DMS 273 (cell line): ENCODE data around the gene CRAT.

Experiments
- DNase-seq: peaks from one replicate; lab custom pipeline; 2025; ENCODE audit not compliant: unreplicated experiment; lab: John Stamatoyannopoulos, UW

The CRAT gene

DNA sequence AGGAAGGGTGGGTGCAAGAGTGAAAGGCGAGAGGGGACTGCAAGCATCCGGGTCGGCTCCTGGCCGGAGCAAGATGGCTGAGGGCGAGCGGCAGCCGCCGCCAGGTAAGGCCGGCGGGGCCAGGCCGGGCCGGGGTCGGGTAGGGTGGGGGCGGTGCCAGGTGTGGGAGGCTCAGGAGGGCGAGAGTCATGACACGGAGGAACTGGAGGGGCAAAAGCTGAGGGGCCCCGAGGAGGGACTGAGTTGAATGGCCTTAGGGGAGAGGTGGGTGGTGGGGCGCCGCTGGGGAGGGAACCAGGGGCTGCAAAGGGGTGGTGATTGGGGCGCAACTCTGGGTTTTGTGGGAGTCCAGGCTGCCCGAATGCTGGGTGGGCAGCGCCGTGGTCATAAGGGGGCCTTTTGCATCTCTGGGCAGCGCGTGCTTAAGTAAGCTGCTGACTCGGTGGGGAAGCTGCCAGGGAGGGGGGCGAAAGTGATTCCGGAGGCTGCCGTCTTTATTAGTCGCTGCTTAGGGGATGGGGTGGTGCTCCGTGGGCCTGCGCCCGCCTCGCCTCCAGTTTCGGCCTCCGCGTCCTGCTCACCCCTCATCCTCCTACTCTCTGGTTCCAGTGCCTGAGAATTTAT, 1.0 kb upstream of the CRAT start:
- peak; percentile 70 for DNase-seq

DNA sequence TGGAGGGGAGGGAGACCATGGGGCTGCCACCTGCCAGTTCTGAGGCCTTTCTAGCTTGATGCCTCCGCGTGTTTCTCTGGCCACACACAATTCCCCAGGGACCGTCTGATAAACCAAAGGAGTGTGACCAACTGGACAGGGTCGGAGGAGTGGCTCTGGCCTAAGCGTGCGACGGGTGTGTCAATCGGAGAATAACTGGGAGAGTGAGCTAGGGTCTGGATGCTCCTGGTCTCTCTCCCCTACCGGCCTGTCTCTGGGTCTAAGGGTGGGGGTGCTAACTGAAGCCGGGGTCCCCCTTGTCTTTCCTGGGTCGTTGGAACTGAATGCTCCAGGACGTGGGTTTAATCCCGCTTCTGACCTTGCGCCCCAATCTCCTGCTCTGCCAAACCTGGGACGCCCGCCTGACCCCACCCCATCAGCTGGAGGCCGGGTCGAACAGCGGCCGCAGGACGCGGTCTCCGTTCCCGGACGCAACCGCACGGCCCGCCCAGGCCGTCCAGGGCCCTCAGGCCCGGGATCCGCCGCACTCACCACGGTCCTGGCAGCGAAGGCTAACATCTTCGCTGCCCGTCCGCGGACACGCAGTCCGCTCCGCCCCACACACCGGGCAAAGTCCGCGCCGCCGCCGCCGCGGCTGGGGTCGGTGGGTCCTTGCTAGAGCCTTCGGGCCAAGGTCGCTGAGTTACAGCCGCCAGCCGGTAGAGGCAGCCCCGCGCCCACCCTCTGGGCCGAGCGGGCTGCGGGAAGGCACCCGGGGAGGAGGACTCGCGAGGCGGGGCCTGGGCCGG, 447 bp downstream of the CRAT start:
- peak; percentile 55 for DNase-seq

DNA sequence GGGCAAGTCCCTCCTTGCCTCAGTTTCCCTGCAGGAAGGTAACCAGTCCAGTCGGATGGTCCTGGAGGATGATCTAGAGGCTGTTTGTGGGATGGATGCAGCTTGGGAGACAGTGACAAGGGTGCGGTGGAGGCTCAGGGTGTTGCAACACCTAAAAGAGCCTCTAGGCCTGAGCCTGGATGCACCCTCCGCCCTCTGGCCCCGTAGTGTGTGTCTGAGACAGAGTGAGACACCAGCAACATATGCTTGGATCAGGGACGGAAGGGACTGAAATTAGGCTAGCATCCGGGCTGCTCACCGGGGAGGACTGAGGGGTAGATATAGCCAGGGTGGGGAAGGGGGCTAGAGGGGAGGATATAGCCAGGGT, 1.1 kb downstream of the CRAT start:
- DNase-seq, result peak; percentile 61

DNA sequence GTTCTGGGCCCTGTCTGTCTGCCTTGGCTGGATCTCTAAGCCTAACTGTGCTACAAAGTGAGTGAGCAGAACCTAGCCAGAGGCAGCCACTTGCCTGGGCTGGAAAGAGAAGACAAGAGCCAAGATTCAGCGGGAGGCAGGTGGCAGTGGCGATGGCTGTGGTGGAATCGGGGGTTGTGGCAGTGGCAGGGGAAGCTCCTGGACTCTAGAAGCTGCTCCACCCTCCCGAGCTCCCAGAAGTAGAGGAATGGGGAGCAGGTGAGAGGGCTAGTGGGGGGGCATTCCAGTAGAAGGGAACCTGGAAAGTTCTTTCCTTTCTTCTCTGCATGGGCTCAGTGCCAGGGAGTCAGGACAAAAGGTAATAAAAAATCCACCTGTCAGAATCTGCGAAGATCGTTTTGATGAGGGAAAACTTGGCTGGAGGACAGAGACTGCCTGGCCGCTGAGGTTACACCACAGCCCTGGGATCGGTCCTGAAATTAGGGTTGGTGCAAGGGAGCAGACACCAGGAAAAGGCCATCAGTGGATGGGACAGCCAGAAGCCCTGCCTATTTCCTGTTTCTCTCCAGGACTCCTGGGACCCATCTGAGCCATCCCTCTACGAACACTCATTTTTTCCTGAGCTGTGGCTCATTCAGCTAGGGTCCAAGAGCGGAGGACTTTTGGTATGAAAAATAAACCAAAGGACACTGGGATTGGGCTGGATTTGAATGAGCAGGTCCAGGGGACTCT, 1.6 kb downstream of the CRAT start:
- peak; percentile 49 for DNase-seq

DNA sequence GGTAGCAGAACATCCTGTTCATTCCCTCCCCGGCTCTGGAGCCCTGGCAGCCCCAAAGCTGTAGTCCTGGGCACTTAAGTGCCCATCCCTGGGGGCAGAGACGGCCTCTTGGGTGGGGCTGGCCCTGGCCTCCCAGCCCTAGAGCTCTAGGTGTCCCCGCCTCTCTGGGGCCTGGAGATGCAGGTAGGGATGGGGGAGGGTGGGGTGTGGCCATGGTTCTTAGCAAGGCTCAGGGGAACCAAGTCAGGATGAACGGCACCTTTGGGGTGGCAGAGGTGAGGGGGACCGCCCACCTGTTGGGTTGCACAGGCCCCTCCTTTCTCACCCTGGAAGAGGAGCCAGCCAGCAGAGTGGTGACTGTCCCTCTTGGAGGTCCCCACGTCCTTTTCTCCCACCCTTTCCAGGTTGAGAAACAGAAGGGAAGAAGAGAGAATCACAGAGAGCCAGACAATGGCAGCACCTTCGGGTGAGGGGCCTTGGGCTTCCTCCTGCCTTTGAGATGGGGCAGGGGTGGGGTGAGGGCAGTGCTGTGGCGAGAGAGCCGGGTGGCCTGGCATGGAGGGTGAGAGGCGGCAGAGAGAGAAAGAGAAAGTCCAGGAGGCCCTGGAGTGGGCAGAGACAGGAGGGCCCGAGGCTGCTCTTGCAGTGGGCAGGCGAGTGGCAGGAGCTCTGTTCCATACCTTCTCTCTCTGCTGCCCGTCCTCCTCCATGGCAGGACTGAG, 2.3 kb downstream of the CRAT start:
- no peak for DNase-seq

DNA sequence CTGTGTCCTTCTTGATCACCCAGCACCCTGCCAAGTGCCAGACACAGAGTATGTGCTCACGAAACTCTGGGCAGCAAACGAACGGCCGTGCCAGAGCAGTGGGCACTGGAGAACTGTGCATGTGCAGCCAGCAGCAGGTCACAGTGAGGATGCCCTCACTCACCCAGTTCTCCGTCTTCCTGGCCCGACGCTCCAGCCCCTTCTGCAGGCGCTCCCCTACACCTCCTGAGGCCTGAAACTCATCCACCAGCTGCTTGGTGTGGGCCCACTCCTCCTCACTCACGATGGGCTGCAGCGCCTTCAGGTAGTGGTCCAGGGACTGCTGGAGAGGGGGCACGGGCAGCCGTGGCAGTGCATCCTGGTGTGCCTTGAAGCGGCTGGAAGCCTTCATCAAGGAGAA, 2.9 kb downstream of the CRAT start:
- DNase-seq, result no peak

DNA sequence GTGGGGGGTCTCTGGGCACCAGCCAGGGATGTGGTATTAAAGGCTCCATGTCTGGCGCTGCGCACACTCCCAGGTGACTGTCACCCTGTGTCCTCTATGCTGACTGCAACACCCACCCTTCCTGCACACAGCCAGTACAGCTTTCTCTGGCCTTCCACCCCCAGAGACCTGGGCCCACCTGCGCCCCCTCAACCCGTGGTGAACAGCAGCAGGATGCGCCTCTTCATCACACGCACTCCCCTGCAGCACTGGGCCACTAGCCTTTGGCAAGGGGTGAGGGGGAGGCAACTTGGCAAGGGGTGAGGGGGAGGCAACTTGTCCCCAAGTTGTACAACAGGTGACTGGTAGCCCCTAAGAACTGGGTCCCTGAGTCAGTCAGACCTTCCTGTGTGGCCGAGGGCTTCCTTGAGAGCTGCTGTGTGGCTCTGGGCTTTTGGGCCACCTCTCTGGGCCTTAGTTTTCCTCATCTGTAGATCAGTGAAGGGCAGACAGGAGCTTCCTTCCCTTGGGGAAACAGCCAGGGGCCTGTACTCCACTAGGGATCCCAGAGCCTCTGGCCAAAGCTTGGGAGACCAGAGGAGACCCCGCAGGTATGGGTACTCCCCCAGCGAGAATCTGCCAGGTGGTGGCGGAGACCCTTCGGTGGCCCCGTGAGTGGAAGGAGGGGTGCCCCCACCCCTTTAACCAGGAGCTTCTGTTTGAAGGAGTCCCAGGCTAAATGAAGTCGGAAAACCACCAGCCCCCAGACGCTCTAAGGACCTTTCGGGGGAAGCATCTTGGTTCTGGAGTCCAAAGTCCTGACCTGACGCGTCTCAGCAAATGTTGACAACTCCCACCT, 4.5 kb downstream of the CRAT start:
- no peak for DNase-seq

DNA sequence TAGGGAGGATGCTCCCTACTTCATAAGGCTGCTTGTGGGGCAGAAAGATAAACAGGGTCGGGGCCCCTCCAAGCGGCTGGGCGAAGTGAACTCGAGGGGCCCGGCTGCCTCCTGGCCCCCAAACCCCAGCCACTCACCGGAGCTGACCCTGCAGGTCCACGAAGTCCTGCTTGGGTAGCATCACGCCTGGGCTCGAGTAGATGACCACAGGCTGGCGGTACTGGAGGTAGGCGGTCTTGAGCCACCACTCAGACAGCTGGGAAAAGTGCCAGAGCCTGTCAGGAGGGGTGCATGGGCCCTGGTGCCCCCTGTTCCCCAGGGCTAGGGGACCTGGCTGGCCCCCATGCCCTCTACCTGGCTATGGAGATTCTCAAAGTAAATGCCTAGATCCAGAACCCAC, 6.5 kb downstream of the CRAT start:
- DNase-seq, result no peak

DNA sequence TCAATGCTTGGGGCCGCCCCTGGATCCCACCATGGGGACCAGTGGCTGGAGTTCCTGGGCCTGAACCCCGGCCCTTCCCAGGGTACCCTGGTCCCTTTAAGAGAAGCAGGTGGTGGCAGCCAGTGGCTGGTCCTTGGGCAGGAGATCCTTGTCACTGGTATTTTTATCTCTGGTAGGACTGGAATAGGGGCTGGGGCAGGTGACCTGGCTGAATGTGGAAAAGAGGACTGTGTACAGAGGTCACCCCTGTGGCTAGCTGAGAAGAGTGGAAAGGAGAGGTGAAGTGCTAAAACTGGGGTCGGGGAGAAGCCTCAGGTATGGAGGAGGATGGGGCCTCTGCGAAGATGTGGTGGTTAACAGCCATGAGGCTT, 7.0 kb downstream of the CRAT start:
- no peak for DNase-seq

DNA sequence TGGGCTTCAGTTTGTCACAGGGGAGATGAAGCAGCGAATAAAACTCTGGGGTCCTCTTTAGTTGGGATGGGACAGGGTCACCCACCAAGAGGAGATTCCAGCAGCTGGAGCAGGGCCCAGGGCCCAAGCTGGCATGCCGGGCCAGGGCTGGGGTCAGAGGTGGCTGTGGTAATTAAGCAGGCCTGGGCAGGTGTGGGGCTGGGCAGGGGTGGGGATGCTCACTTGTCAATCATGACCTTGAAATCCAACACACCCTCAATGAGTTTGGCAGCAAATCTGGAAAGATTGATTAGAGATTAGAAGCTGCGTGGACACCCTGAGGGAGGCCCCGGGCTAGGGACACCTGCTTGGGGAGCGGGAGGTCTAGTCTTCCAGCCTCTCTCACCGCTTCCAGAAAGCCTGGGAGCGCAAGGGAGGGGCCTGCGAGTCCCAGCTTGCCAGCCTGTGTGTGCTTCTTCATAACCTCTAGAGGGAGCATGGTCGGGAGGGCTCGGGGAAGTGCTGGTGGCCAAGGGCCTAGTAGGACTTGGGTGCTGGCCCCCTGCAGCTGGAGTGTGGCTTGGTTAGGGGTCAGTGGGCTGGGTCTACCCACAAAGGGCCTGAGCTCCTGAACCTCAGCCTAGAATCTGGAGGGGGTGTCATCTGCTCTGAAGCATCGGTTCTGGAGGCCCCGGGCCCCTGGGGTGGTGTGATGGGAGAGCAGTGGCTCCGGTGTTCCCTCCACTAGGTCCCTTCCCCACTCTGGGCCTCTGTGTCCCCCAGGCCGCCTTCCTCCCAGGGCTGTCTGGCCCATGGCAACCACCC, 7.6 kb downstream of the CRAT start:
- peak; percentile 86 for DNase-seq

DNA sequence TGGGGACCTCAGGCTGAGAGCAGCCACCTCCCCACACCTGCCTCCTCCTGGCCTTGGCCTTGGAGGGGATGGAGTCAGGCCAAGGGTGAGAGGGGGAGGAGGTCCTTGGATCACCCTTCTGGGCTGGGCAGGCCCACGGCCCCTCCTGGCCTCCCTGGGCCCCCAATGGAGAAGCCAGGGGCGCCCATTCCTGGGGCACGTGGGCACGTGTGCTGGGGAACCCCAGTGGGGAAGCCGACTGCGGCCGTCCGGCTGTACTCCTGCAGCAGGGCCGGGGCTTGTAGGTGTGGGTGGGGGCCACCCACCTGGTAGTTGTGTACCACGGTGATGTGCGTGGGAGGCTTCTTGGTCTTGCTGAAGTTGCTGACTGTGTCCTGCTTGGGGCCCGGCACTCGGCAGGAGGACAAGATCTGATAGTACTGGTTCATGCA, 8.5 kb downstream of the CRAT start:
- DNase-seq, result no peak

DNA sequence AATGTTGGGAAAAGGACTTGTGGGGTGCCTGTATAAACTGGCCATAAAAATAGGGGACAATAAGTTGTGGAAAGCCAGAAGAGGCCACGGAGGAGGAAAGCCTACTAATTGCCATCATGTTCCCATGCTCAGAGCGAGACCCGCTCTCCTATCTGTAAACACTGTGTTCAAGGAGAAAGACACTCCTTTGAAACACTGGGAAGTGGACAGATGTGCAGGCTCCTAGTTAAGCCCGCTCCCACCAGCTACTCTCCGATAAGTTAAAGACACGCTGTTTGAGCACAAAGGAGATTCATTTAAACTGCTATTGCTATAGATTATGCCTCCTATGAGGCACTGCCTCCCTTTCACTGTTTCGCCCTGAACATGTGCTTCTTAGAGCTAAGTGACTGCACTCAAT, 9.3 kb downstream of the CRAT start:
- no peak for DNase-seq

DNA sequence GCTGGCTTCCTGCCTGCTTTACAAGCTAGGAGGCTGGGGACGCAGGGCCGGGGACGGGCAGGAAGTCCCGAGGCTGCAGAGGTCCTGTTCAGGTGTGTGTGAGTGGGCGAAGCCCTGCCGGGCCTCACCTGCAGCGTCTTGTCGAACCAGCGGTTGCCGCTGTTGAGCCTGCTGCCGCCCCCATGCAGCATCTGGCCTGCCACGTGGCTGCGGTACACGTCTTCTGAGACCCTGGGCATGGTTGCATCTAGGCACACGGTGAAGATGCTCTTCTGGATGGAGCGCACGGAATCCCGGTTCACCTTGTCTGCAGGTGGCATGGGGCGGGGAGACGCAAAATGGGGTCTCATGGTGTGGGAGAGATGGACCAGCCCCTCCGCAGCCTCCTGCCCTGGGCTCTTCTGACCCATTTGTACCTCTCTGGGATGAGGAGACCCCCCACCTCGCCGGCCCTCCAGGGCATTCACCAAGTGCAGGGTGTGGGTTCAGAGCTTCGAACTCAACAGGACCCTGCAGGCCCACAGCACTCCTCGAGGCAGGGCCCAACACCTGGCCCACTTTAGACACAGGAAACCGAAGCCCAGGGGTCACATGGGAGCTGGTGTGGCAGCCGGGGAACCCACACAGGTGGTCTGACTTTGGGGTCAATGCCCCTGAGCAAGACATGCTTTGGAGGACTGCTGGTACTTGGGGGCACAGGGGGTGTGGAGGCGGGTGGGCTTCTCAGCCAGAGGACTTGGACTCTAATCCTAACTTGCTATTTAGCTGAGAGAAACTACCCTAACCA, 10.0 kb downstream of the CRAT start:
- no peak for DNase-seq

DNA sequence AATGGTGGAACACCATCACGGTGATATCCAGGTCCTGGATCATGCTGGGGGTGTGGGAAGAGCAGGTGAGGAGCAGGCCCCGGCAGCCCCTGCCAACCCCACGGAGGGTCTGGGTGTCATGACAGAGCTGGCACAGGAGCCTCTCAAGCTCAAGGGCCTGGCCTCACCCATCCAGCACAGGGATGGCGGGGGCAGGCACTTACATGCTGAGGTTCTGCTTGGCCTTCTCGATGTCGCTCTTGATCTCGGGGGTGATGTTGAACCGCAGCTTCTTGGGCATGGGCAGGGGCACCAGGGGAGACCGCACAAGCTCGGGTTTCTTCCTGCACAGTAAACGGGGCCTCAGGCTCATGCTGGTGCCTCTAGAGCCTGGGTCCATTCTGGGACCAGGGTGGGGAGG, 12.3 kb downstream of the CRAT start:
- DNase-seq, result no peak

DNA sequence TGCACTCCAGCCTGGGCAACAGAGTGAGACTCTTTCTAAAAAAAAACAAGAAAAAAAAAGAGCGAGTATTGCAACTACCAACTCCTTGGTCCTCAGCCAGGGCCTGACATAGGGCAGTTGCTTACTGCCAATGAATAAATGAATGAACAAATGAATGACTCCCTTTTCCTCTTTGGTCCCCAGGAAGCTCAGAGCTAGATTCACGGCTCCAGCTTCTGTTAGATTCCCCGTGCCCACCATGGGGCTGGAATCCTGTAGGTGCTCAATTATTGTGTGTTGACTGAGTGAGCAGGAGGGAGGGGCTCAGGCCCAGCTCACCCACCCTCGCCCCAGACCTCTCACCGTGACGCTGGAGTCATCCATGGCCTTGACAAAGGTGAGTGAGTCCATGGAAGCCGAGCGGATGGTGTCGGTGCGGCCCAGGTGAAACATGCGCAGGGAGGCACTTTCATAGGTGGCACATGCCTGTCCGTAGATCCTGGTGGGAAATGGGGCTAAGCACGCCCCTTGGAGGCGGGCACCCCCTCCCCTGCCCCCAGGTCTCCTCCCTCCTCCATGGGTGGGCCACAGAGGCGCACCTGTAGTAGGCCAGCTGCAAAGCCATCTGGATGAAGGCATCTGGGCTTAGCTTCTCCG, 12.8 kb downstream of the CRAT start:
- DNase-seq, result no peak

DNA sequence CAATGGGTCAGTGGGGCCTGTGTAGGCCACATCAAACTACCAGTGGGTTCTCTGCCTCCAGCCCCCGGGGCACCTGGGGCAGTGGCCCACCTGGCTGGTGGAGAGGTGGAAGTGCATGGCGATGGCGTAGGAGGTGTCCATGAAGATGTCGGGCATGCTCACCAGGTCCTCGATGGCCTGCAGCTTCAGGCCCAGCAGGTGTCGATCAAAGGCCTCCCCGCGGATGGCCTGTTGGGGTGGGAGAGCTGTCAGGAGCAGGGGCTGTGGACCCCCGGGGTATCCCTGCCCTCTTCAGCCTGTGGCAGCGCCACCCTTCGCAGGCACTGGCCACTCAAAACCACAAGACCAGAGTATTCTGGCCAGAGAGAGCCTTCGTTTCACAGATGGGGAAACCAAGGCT, 14.7 kb downstream of the CRAT start:
- no peak for DNase-seq

DNA sequence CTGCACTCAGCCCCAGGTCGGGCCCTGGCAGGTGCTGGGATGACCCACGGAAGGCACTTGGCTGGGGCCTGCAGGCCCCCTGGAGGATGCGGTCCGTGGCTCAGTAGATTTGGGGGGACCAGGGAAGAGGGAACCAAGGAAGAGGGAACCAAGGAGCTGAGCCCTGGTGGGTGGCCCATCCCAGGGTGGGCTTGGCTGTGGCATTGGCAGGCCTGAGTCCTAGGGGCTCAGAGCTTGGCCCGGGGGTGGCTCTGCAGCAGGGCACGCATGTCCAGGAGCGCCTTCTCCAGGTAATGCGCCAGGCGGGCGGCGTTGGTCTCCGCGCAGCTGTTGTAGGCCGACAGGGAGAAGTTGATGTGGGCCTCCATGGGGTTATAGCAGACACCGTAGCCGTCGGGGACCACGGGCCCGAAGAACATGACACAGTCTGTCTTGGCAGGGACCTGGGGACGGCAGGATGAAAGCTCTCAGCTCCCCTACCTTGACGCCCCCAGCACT, 15.4 kb downstream of the CRAT start:
- no peak for DNase-seq

DNA sequence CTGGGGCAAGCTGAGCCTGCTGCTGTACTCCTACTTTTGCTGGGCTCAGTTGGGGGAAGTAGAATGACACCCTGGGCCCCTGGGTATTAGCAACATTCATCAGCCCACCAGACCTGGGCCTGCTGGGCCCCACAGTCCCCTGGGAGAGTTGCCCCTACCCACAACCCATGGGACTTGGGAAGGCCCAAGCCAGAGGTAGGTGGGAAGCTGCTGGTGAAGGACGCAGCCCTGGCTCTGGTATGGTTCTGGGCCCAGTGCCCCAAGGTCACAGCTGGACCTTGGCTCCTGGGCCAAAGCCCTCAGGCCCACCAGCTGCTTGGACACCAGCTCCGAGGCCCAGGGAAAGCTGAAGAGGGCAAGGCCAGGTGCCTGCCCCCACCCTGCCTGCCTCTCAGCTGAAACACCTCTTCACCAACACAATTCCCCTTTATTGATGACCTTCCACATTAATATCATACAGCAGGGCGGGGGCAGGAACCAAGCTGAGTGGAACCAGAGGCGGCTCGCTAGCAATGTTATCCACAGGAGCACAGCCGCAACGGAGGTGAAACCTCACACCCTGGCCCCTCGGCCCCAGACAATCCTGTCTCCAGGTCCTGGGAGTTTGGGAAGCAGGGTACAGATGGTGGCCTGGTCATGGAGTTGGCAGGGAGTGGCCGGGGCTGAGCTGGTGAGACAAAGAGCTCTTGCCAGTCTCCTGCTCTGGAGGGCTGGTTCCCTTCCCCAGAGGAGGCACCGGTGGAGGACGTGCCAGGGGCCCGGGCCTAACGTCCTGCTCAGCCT, 16.0 kb downstream of the CRAT start:
- DNase-seq, result no peak
